ENCODE results near the gene CPS1.

Gene CPS1

GRCh38 chr2:210617318-210617717 is 60.9 kb downstream of the CPS1 start:
- DNase-seq, result no peak

- no peak for DNase-seq
Observed at GRCh38 chr2:210617732-210618330, 61.4 kb downstream of the CPS1 start.

GRCh38 chr2:210620456-210620855 is 64.1 kb downstream of the CPS1 start:
- no peak for DNase-seq

GRCh38 chr2:210623506-210623905 is 67.1 kb downstream of the CPS1 start:
- no peak for DNase-seq

GRCh38 chr2:210626849-210627248 is 70.5 kb downstream of the CPS1 start:
- no peak for DNase-seq

GRCh38 chr2:210630873-210631560 is 74.6 kb downstream of the CPS1 start:
- DNase-seq, result no peak

- DNase-seq, result no peak
Observed at GRCh38 chr2:210633699-210634098, 77.3 kb downstream of the CPS1 start.

- no peak for DNase-seq
Observed at GRCh38 chr2:210635257-210635656, 78.9 kb downstream of the CPS1 start.

GRCh38 chr2:210642333-210642732 is 85.9 kb downstream of the CPS1 start:
- DNase-seq, result no peak

GRCh38 chr2:210647151-210647550 is 90.8 kb downstream of the CPS1 start:
- no peak for DNase-seq

- DNase-seq, result no peak
Observed at GRCh38 chr2:210654091-210654490, 97.7 kb downstream of the CPS1 start.

- DNase-seq, result no peak
Observed at GRCh38 chr2:210655229-210655975, 99.0 kb downstream of the CPS1 start.

GRCh38 chr2:210657874-210658273 is 101.5 kb downstream of the CPS1 start:
- DNase-seq, result no peak

- no peak for DNase-seq
Observed at GRCh38 chr2:210660751-210661150, 104.4 kb downstream of the CPS1 start.

- no peak for DNase-seq
Observed at GRCh38 chr2:210662560-210662959, 106.2 kb downstream of the CPS1 start.

- DNase-seq, result no peak
Observed at GRCh38 chr2:210663631-210664089, 107.3 kb downstream of the CPS1 start.

GRCh38 chr2:210667711-210668110 is 111.3 kb downstream of the CPS1 start:
- DNase-seq, result no peak

GRCh38 chr2:210671065-210671464 is 114.7 kb downstream of the CPS1 start:
- DNase-seq, result no peak

- no peak for DNase-seq
Observed at GRCh38 chr2:210673117-210673516, 116.7 kb downstream of the CPS1 start.

GRCh38 chr2:210676067-210676466 is 119.7 kb downstream of the CPS1 start:
- no peak for DNase-seq

GRCh38 chr2:210681491-210681890 is 125.1 kb downstream of the CPS1 start:
- no peak for DNase-seq

GRCh38 chr2:210686401-210686800 is 130.0 kb downstream of the CPS1 start:
- no peak for DNase-seq

GRCh38 chr2:210687786-210688470 is 131.5 kb downstream of the CPS1 start:
- no peak for DNase-seq
